Measurements from ENCODE around the gene SERAC1.
"Not testable (repeated sequence)": the region's sequence is repeated elsewhere in the genome, so short reads cannot be mapped to it uniquely, and the experiment has no call there.

Gene SERAC1

GRCh38 chr6:158168040-158168289 lies at the start of gene SERAC1:
Gene SERAC1, minus strand, starts transcription at chr6:158168262. Its CDS starts 9,899 bp downstream, at chr6:158158363.
- no peak for DNase-seq

- DNase-seq = peak; percentile 70
Measured at GRCh38 chr6:158213925-158214674, 46.0 kb upstream of the SERAC1 start.

DNA sequence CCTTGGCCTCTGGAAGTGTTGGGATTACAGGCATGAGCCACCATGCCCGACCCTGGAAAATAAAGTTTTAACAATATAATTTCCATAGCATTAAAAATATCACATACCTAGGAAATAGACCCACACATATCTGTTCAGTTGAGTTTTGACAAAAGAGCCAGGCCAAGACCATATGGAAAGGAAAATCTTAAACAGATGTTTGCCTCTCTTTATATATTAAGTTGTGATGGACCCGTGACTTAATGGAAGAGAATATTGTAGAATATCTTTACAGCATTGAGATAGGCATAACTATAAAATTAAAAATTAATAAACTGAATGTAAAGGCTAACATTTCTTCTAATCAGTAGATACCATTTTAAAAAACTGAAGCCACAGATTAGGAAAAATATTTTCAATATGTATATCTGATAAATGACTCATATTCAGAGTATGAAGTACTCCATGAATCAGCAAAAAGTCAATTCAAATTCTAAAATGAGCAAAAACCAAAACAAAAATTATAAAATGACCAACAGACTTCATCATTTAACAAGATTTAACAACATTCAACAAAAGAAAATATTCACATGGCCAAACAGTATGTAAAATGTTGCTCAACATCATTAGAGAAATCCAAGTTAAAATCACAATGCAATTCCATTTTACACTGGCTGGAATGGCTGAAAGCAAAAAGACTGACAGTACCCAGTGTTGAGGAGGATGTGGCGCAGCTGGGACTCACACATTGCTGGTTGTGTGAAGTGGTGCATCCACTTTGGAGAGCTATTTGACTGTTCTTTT lies 43.4 kb upstream of the SERAC1 start:
- DNase-seq = no peak

- not testable (repeated sequence) for DNase-seq
Measured at GRCh38 chr6:158209582-158210333, 41.7 kb upstream of the SERAC1 start.

DNA sequence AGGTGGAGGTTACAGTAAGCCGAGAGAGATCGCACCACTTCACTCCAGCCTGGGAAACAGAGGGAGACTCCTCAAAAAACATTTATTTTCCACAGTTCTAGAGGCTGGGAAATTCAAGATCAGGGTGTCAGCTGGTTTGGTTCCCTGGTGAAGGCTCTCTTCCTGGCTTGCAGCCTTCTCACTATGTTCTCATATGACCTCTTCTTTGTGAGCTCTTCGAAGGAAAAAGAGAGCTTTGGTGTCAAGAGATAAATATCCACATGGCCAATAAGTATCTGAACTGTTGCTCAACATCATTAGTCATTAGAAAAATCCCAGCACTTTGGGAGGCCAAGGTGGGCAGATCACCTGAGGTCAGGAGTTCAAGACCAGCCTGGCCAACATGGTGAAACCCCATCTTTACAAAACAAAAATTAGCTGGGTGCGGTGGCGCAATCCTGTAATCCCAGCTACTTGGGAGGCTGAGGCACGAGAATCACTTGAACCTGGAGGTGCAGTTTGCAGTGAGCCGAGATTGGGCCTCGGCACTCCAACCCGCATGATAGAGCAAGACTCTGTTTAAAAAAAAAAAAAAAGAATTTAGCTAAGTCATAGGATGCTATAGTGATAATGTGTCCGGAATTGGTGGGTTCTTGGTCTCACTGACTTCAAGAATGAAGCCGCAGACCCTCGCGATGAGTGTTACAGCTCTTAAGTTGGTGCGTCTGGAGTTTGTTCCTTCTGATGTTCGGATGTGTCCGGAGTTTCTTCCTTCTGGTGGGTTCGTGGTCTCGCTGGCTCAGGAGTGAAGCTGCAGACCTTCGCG lies 40.4 kb upstream of the SERAC1 start:
- DNase-seq = not testable (repeated sequence)

DNA sequence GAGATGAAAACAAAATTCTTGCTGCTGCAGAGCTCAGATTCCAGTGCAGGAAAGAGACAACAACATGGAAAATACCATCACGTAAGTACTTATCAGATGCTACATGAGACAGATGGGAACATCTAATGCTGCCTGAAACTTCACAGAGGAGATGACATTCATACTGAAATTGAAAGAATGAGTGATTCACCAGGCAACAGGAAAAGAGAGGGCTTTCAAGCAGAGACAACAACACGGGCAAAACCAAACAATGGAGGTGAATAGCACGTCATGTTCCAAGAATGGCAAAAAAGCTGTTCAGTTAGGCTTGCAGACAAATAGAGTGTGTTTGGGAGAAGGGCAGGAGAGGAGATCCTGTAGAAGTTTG lies 39.3 kb upstream of the SERAC1 start:
- DNase-seq = no peak

GRCh38 chr6:158206740-158207421 lies 38.8 kb upstream of the SERAC1 start:
- no peak for DNase-seq

GRCh38 chr6:158205169-158205944 lies 37.3 kb upstream of the SERAC1 start:
- no peak for DNase-seq

DNA sequence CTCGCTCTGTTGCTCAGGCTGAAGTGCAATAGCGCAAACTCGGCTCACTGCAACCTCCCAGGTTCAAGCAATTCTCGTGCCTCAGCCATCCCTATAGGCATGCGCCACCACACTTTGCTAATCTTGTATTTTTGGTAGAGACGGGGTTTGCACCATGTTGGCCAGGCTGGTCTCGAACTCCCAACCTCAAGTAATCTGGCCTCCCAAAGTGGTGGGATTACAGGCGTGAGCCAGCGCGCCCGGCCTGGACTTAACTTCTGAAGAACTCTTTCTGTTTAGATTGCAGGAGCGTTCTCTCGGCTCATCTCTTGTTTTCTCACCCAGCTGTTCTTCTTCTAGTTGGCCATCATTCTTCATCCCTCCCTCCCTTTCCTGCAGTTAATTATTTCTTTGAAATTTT lies 30.4 kb upstream of the SERAC1 start:
- no peak for DNase-seq

DNA sequence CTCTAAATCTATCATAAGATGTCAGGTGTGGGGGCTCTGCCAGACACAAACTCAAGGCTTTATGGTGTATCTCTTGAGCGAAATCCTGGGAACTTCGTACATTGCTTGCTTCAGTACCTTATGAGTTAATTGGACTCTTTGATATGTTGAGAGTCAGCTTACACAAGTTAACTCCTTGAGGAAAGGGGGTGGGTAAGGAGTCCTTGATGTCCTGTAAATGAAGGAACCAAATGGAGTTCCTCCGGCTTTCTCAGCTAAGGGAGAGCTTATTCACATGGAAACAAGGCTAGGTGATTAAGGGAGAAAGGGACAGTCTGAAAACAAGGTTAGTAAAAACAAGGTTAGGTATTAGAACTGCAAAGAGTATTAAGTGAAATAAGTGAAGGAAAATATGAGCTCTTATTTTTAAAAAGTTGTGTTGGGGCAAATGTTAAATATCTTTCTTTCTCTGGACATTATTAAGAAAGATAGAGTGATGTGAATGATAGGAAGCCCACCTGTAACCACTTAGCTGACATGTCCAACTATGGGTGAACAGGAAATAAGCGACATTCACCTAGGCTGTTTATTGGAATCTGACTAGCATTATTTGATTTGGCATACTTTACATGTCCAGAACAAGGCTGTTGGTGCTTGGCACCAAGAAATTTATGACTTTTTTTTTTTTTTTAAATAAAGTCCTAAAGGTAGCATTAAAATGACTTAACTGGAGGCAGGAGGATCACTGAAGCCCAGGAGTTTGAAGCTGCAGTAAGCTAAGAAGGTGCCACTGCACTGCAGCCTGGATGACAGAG lies 26.6 kb upstream of the SERAC1 start:
- no peak for DNase-seq

DNA sequence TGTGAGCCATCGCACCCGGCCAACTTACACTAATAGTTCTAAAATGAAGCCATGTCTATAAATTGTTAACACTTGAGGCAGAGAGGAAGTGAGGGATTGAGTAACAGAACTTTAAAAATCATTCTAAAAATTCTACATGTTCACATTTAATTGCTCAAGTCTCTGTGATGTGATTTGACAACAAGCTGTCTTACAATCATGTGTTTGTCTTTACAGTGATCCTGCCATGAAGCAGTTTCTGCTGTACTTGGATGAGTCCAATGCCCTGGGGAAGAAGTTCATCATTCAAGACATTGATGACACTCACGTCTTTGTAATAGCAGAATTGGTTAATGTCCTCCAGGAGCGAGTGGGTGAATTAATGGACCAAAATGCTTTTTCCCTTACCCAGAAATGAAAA lies 23.7 kb upstream of the SERAC1 start:
- no peak for DNase-seq

- no peak for DNase-seq
Measured at GRCh38 chr6:158191032-158191431, 23.0 kb upstream of the SERAC1 start.

- DNase-seq = no peak
Measured at GRCh38 chr6:158188591-158188990, 20.5 kb upstream of the SERAC1 start.

DNA sequence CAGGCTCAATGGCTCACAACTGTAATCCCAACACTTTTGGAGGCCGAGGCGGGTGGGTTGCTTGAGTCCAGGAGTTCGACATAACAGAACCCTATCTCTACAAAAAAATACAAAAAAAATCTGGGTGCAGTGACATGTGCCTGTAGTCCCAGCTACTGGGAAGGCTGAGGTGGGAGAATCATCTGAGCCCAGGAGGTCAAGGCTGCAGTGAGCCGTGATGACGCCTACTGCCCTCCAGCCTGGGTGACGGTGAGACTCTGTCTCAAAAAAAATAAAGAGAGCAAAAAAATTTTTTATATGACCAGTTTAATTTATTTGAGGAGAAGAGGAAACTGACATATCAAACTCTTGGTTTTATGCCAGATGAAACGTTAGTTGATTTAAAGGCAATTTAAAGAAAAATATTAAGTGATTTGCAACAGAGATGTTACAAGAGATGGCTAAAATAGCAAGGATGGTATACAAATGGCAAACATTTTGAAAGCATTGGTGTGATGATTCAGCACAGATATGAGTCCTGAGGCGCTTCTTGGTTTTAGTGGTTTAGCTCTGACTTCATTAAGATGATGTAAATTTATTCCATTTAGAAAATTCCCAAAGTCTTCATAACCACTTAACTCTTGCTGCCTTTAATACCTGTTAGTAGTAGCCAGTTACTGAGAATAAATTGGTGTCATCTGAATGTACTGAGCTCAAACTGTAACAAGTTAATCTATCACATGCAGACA lies 17.8 kb upstream of the SERAC1 start:
- DNase-seq = no peak

GRCh38 chr6:158184608-158185007 lies 16.5 kb upstream of the SERAC1 start:
- DNase-seq = no peak

DNA sequence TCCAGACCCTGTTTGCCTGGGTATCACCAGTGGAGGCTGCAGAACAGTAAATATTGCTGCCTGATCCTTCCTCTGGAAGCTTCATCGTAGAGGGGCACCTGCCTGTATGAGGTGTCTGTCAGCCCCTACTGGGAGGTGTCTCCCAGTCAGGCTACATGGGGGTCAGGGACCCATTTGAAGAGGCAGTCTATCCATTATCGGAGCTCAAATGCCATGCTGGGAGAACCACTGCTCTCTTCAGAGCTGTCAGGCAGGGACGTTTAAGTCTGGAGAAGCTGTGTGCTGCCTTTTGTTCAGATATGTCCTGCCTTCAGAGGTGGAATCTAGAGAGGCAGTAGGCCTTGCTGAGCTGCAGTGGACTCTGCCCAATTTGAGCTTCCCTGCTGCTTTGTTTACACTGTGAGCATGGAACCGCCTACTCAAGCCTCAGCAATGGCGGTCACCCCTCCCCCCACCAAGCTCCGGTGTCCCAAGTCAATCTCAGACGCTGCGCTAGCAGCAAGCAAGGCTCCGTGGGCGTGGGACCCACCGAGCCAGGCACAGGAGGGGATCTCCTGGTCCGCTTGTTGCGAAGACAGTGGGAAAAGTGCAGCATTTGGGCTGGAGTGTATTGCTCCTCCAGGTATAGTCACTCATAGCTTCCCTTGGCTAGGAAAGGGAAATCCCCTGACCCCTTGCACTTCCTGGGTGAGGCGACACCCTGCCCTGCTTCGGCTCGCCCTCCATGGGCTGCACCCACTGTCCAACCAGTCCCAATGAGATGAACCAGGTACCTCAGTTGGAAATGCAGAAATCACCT lies 15.3 kb upstream of the SERAC1 start:
- DNase-seq = not testable (repeated sequence)

- not testable (repeated sequence) for DNase-seq
Measured at GRCh38 chr6:158177712-158178111, 9.7 kb upstream of the SERAC1 start.

DNA sequence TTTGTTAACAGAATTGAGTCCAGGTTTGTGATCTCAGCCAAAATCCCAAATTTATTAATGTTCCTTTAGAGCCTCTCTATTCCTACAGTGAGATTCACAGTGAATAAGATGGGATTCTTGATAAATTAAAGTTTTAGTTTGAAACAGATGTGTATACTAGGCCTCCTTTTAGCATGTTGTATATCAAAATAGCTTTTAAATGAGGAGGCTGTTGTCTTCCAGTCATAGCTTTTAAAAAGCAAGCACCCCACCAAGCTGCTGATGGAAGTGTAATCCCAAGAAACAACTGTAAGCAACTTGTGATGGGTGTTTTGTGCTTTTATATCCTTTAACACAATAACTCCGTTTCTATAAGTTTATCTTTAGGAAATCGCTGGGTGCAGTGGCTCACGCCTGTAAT lies 7.0 kb upstream of the SERAC1 start:
- DNase-seq = no peak

- DNase-seq = no peak
Measured at GRCh38 chr6:158174514-158174913, 6.5 kb upstream of the SERAC1 start.

All from NCI-H1092 treated with DMSO at 0.1 percent for 48 hours (cell line).